Caco-2 (cell line): ENCODE results near the gene AFP. TPM values are rescaled to one million over a fixed set of nuclear protein-coding genes. Genes with fewer than 3 reads are reported as not detected.

Experiments
- BruUV-seq: library from RNA; stranded (reverse); fragments of 400-500 nt; replicated peaks from 2 replicates; lab custom pipeline; 2021; lab: Mats Ljungman, UMichigan
- CTCF ChIA-PET: fragments of 300-600 bp; sonication (Branson Sonifier 250); formaldehyde crosslinking; loops from one replicate; lab custom pipeline; 2022; ENCODE audit warnings: antibody characterized with exemption; lab: Charles Lee
- POLR2A ChIA-PET: fragments of 300-600 bp; sonication (Branson Sonifier 250); formaldehyde crosslinking; loops from one replicate; lab custom pipeline; 2022; ENCODE audit warnings: antibody characterized with exemption; lab: Charles Lee
- DNase-seq, 2 experiments: peaks; one replicate each; pipeline versions ENCODE4 v3.0.0 to v3.0.0-alpha.2; 2020 to 2022
- H3K27me3 ChIP-seq: replicated peaks from 2 replicates; pipeline ENCODE4 v1.6.0; 2011; ENCODE audit warnings: low read length; ENCODE audit not compliant: control insufficient read depth, insufficient read depth
- H3K36me3 ChIP-seq: 2 replicates; pipeline ENCODE4 v1.5.1; 2011; ENCODE audit warnings: low read length; ENCODE audit not compliant: control insufficient read depth, insufficient read depth
- H3K4me1 ChIP-seq: fragments of 250-450 bp; sonication (Bioruptor Pico); 2 replicates; pipeline ENCODE4 v1.5.1; 2020; ENCODE audit warnings: mild to moderate bottlenecking
- H3K4me3 ChIP-seq: 2 replicates; pipeline ENCODE4 v1.5.1; 2011; ENCODE audit warnings: low read depth, mild to moderate bottlenecking, control low read depth, low read length
- H3K9me3 ChIP-seq: fragments of 250-450 bp; sonication (Bioruptor Pico); 2 replicates; pipeline ENCODE4 v1.5.1; 2020; ENCODE audit warnings: mild to moderate bottlenecking, moderate library complexity
- H3K27ac Mint-ChIP-seq: one replicate; pipeline ENCODE4 v1.8.0; 2022; ENCODE audit warnings: mixed read lengths; ENCODE audit not compliant: unreplicated experiment
- H3K27me3 Mint-ChIP-seq: one replicate; pipeline ENCODE4 v1.8.0; 2022; ENCODE audit warnings: mixed read lengths; ENCODE audit not compliant: insufficient read depth, unreplicated experiment
- H3K36me3 Mint-ChIP-seq: one replicate; pipeline ENCODE4 v1.8.0; 2022; ENCODE audit warnings: mild to moderate bottlenecking, mixed read lengths; ENCODE audit not compliant: insufficient read depth, unreplicated experiment
- H3K4me1 Mint-ChIP-seq: one replicate; pipeline ENCODE4 v1.8.0; 2022; ENCODE audit warnings: low read depth, mixed read lengths; ENCODE audit not compliant: unreplicated experiment
- H3K4me3 Mint-ChIP-seq: one replicate; pipeline ENCODE4 v1.8.0; 2022; ENCODE audit warnings: mild to moderate bottlenecking, moderate library complexity, mixed read lengths; ENCODE audit not compliant: unreplicated experiment
- H3K9me3 Mint-ChIP-seq: one replicate; pipeline ENCODE4 v1.8.0; 2022; ENCODE audit warnings: mixed read lengths; ENCODE audit not compliant: unreplicated experiment
- intact Hi-C: fragments of 100-400 bp; cut with micrococcal nuclease; formaldehyde crosslinking; loops from one replicate; pipeline ENCODE4 v1.10.0; 2022; ENCODE audit not compliant: unreplicated experiment
- total RNA-seq: library from RNA; stranded (reverse); gene quantifications from 2 replicates; pipeline ENCODE4 v1.2.3, GENCODE V29; 2022
- TF ChIP-seq, protein P1 (sequence below), 2 experiments: fragments of 200-600 bp in 1 of 2; IDR thresholded peaks; 1 replicate in 1 of 2; 2 replicates in 1 of 2; pipeline versions ENCODE4 v1.5.1 to v1.8.0; 2011 to 2022; ENCODE audit warnings: antibody characterized with exemption in 1 of 2, control low read depth in 1 of 2, inconsistent platforms in 1 of 2, low read depth in 1 of 2, low read length in 1 of 2, mild to moderate bottlenecking in 1 of 2, moderate library complexity in 1 of 2; ENCODE audit not compliant: insufficient read depth in 1 of 2, severe bottlenecking in 1 of 2, unreplicated experiment in 1 of 2

The AFP gene
- total RNA-seq, 1 experiment from 2014 or later = 158 TPM

DNA sequence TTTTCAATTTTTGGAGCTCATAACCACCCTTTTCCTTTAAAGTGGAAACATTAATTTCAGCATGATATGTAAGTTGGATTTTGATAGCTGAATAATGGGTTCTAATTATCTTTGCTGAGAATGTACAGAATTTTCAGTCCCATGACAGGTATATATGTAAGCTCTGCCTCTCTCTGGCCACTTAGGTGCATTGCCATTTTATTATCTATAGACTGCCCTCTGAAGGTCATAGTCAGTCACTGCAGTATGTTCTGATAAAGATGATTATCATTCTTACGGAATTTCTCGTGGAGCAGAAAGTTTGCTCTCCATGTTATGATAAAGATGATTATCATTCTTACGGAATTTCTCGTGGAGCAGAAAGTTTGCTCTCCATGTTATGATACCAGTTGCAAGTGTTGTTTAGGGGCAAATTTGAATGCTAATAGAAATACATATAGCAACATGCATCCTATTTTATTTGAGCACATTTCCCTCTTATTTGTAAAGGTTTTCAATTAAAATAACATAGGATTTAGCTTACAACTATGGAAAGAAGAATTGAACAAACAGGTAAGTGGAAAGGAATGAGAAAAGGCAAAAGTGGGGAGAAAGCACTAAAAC lies 10.4 kb downstream of the AFP start:
- peak; percentile 36 to 45 for DNase-seq
- Histone ChIP-seq H3K27me3 (no peaks in the 10 kb centered on the region), H3K4me3 (no peak overlapping the region), H3K4me1 (peaks cover 21% of the 10 kb centered on the region), H3K36me3 (no peaks in the 10 kb centered on the region; the same call in 1 of the 2 replicates), H3K9me3 (no peaks in the 10 kb centered on the region)
- no peak overlapping the region for H3K4me3 Mint-ChIP-seq
- no peaks in the 10 kb centered on the region for H3K36me3 Mint-ChIP-seq
- no peaks in the 10 kb centered on the region for H3K4me1 Mint-ChIP-seq
- ChIA-PET POLR2A (no interaction called here), CTCF (interaction anchor here (0.6 to 3.1 kb wide), 14 partner anchors 8 to 243 kb away, joined by 3 to 69 read pairs (median 4); partner anchors contain the start of gene ANKRD17)
- H3K27ac Mint-ChIP-seq = no peak overlapping the region
- intact Hi-C loops = loop anchor here (1.0 to 5.0 kb wide), 5 partner anchors 12 to 206 kb away; no protein-coding TSS in a partner anchor
- TF ChIP-seq, protein P1, sequence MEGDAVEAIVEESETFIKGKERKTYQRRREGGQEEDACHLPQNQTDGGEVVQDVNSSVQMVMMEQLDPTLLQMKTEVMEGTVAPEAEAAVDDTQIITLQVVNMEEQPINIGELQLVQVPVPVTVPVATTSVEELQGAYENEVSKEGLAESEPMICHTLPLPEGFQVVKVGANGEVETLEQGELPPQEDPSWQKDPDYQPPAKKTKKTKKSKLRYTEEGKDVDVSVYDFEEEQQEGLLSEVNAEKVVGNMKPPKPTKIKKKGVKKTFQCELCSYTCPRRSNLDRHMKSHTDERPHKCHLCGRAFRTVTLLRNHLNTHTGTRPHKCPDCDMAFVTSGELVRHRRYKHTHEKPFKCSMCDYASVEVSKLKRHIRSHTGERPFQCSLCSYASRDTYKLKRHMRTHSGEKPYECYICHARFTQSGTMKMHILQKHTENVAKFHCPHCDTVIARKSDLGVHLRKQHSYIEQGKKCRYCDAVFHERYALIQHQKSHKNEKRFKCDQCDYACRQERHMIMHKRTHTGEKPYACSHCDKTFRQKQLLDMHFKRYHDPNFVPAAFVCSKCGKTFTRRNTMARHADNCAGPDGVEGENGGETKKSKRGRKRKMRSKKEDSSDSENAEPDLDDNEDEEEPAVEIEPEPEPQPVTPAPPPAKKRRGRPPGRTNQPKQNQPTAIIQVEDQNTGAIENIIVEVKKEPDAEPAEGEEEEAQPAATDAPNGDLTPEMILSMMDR (IDR thresholded peaks at IDR 0.05; ENCODE audit: insufficient read depth in 1 of 2, low read depth in 1 of 2, low read length in 1 of 2, severe bottlenecking in 1 of 2, unreplicated experiment in 1 of 2) = peak; percentile 76 to 81
- no TSS peak for BruUV-seq
- no peaks in the 10 kb centered on the region for H3K9me3 Mint-ChIP-seq
- no peaks in the 10 kb centered on the region for H3K27me3 Mint-ChIP-seq

DNA sequence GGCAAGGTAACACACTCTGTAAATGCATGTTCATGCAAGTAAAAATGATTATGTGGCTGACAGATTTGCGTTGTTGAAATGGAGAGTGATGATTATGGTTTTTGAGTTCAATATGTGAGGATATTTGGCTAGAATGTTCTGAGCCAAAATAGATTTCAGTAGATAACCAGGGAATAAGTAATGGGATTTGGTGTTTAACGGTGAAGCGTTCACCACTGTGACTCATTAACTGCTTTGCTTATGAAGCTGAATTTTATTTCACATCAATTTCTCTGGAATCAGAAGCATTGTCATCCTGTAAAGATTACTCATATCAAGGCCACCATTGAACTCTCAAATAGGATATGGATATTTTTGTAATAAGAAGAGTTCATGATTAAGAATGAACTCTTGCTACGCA lies 11.7 kb downstream of the AFP start:
- BruUV-seq = no TSS peak
- no peak overlapping the region for H3K4me3 ChIP-seq
- H3K27me3 Mint-ChIP-seq = no peaks in the 10 kb centered on the region
- CTCF ChIA-PET = interaction anchor here (0.6 kb wide), 2 partner anchors 143 to 208 kb away, joined by 3 to 4 read pairs; no protein-coding TSS in a partner anchor
- TF ChIP-seq, protein P1 (IDR thresholded peaks at IDR 0.05; ENCODE audit: insufficient read depth in 1 of 2, low read depth in 1 of 2, low read length in 1 of 2, severe bottlenecking in 1 of 2, unreplicated experiment in 1 of 2) = no peak
- H3K9me3 ChIP-seq = no peaks in the 10 kb centered on the region
- no peak overlapping the region for H3K27ac Mint-ChIP-seq
- no peak for DNase-seq
- intact Hi-C loops = loop anchor here (5.0 kb wide), 1 partner anchor 205 kb away; no protein-coding TSS in a partner anchor
- no peak overlapping the region for H3K4me3 Mint-ChIP-seq
- H3K36me3 Mint-ChIP-seq = no peaks in the 10 kb centered on the region
- H3K4me1 Mint-ChIP-seq = peaks cover 5% of the 10 kb centered on the region
- POLR2A ChIA-PET = no interaction called here
- no peaks in the 10 kb centered on the region for H3K36me3 ChIP-seq
- no peaks in the 10 kb centered on the region for H3K9me3 Mint-ChIP-seq
- H3K27me3 ChIP-seq = no peaks in the 10 kb centered on the region
- H3K4me1 ChIP-seq = peaks cover 34% of the 10 kb centered on the region

DNA sequence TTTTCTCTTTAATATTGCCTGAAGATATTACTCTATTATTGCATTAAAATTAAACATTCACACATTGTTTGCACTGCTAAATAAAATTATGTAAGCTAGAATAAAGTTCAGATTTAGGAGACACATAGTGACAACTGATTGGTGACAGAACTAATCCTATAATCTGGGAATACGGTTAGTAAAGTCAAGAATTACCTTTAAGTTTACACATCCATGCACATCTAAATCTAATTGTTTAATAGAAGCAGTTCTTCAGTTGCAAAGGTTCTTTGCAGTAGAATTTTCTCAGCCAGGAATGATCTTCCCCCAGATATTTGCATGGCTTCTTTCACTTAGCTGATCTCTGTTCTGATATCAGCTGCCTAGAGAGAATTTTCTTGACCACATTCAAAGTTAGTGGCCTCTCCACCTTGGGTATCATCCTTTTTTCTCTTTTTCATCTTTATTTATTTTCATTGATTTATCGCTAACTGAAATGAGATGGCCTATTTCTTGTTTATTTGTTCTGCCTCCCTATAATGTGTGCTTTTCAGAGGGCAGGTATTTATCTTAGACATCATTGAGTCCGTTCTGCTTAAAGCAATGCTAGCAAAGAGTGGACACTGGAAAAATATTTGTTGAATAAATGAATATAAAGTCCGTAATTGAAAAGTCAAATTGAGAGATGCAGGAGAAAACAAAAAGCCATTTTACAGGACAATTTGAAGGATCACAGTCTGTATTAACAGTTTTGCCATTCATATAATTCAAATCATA lies 12.6 kb downstream of the AFP start:
- intact Hi-C loops = loop anchor here (5.0 kb wide), 1 partner anchor 204 kb away; no protein-coding TSS in a partner anchor

More for the DNA sequence above, 12.6 kb downstream of the AFP start:
- no TSS peak for BruUV-seq
- CTCF ChIA-PET = no interaction called here
- Histone ChIP-seq H3K4me1 (peaks cover 42% of the 10 kb centered on the region), H3K4me3 (no peak overlapping the region), H3K36me3 (no peaks in the 10 kb centered on the region), H3K27me3 (no peaks in the 10 kb centered on the region), H3K9me3 (no peaks in the 10 kb centered on the region)
- Mint-ChIP-seq H3K27ac (no peak overlapping the region), H3K4me1 (peaks cover 14% of the 10 kb centered on the region), H3K4me3 (no peak overlapping the region), H3K27me3 (no peaks in the 10 kb centered on the region), H3K36me3 (no peaks in the 10 kb centered on the region), H3K9me3 (no peaks in the 10 kb centered on the region)
- POLR2A ChIA-PET = no interaction called here
- no peak for DNase-seq
- TF ChIP-seq, protein P1 (IDR thresholded peaks at IDR 0.05; ENCODE audit: insufficient read depth in 1 of 2, low read depth in 1 of 2, low read length in 1 of 2, severe bottlenecking in 1 of 2, unreplicated experiment in 1 of 2) = no peak
